ENCODE results near the gene KLHL25.

- no peak for TF ChIP-seq CTCF (IDR thresholded peaks at IDR 0.05)
- no peak for TF ChIP-seq POLR2AphosphoS5 (IDR thresholded peaks at IDR 0.05)
These were observed 44.9 kb upstream of the KLHL25 start for GRCh38 chr15:85839643-85840042.
